Coronary artery (tissue), 2 donors: ENCODE data around the gene TMCO4.
"Not testable (repeated sequence)": the region's sequence is repeated elsewhere in the genome, so short reads cannot be mapped to it uniquely, and the experiment has no call there.

Experiments
- DNase-seq: peaks from one replicate; pipeline ENCODE4 v3.0.0-alpha.2; 2017; ENCODE audit warnings: low spot score
- H3K27ac ChIP-seq, 2 donors: fragments of 200-600 bp; sonication (generic); one replicate each; pipeline ENCODE4 v1.5.1; 2016 to 2019
- H3K4me3 ChIP-seq: fragments of 200-600 bp; sonication (generic); 2 replicates; pipeline ENCODE4 v1.5.1; 2016; ENCODE audit warnings: mild to moderate bottlenecking, moderate library complexity
- TF ChIP-seq, protein P1 (sequence below): fragments of 200-600 bp; sonication (generic); IDR thresholded peaks from one replicate; pipeline ENCODE4 v1.5.1; 2019; ENCODE audit warnings: antibody characterized with exemption

The TMCO4 gene

DNA sequence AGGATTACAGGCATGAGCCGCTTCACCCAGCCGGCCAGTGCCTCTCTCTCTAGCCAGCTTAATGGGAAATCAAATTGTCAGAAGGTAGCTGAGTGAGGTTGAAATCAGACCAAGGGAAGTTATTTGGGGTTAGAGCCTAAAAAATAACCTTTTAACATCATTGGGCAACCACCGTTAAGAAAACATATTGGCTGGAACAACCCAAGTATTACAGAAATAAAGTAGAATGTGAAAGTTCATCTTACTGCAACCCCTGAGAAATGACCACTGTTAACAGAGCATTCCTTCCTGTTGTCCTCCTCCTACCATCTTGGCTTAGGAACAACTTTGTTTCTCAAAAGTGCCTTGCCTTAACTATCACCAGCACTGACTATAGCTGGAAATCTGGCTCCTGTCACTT lies 18.6 kb upstream of the TMCO4 start:
- TF ChIP-seq, protein P1, sequence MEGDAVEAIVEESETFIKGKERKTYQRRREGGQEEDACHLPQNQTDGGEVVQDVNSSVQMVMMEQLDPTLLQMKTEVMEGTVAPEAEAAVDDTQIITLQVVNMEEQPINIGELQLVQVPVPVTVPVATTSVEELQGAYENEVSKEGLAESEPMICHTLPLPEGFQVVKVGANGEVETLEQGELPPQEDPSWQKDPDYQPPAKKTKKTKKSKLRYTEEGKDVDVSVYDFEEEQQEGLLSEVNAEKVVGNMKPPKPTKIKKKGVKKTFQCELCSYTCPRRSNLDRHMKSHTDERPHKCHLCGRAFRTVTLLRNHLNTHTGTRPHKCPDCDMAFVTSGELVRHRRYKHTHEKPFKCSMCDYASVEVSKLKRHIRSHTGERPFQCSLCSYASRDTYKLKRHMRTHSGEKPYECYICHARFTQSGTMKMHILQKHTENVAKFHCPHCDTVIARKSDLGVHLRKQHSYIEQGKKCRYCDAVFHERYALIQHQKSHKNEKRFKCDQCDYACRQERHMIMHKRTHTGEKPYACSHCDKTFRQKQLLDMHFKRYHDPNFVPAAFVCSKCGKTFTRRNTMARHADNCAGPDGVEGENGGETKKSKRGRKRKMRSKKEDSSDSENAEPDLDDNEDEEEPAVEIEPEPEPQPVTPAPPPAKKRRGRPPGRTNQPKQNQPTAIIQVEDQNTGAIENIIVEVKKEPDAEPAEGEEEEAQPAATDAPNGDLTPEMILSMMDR: no peak
- DNase-seq: no peak
- Histone ChIP-seq H3K27ac (no peak overlapping the region), H3K4me3 (no peak overlapping the region)

DNA sequence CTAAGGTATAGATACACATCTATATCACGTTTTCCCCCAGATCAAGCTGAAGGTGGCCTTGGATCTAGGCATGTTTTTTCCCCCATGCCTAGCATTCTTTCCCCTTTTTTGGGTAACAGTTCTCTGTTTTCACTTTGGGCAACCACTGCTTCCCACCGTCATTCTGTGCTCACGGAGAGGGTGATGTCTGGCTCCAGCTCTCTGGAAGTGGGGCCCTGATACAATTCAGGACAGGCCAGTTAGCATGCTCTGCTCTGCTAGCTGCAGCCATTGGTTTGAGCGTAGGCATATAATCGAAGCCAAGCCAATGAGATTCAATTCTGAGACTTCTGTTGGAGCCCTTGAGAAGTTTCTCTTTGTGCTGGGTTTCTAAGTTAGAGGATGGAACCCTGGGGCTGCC lies 17.4 kb upstream of the TMCO4 start:
- H3K27ac ChIP-seq: no peak overlapping the region
- no peak overlapping the region for H3K4me3 ChIP-seq
- TF ChIP-seq, protein P1: no peak
- no peak for DNase-seq

- H3K27ac ChIP-seq, H3K4me3 ChIP-seq, DNase-seq: not testable (repeated sequence)
Observed at GRCh38 chr1:19816737-19817086, 17.0 kb upstream of the TMCO4 start.

DNA sequence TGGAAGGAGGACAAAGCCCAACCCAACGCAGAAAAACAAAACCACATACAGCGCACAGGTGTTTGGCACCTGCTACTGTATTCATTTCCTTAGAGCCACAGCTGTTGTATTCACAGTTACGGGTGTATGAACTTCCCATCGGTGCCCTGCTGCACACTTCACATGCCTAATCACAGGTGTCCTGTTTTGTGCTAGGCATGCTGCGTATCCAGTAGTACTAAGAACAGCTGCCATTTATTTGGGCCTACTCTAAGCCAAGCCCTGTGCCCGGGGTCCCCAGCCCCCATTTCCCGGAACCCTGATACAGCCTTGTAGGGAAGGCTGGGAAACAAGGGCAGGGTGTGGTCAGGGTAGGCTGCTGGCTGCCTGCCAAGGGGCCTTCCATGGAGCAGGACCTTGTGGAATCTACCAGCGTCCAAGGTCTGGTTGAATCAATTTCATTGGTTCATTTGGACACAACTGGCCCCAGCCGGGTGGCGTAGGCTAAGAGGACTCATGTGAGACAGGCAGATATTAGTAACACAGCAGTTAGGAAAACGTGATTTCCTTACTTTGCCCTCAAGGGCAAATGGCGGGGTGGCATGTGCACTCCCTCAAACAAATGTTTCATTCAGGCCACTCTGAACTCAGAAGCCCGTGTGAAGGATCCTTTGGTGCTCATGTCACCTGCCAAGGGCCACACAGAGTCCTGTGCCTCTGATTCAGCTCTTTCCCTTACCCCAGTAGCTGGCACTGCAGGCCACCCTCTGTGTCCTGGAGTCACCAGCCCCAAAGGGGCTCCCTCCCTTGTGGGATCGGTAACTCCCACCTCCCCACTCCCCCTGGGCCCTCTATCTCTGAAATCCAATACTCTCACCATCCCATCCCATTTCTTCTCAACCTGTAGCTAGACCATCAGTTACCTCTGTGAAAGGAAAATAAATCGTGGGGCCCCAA lies 16.4 kb upstream of the TMCO4 start:
- TF ChIP-seq, protein P1: no peak
- no peak for DNase-seq
- no peak overlapping the region for H3K4me3 ChIP-seq
- H3K27ac ChIP-seq: no peak overlapping the region

GRCh38 chr1:19814681-19815503 lies 15.2 kb upstream of the TMCO4 start, which contains the start of gene RNF186:
Gene RNF186 (minus strand): TSS chr1:19815283. CDS start chr1:19815101, 182 bp downstream.
- H3K4me3 ChIP-seq: no peak within 1 kb of the TSS
- H3K27ac ChIP-seq: no peak within 1 kb of the TSS
- DNase-seq: no peak
- TF ChIP-seq, protein P1: no peak

DNA sequence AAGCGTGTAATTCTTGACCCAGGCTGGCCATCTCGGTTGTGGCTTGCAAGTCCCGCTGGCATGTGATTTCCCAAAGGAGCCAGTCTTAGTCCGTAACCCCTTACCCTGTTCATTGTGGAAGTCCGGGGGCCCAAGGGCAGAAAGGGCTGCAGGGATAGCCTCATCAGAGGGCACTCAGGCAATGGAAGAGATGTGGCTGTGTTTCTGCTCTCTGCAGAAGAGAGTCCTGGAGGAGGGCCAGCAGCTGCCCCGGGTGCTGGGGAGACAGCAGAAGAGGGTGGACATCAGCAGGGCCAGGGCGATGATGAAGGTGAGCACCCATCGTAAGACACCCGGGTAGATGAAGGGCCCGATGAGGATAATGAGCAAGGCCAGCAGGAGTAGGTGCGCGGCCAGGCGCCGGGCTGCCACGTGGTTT lies 14.5 kb upstream of the TMCO4 start:
- DNase-seq: no peak
- no peak overlapping the region for H3K27ac ChIP-seq
- no peak overlapping the region for H3K4me3 ChIP-seq
- TF ChIP-seq, protein P1: no peak

- TF ChIP-seq, protein P1: no peak
- DNase-seq: no peak
- H3K27ac ChIP-seq: no peak overlapping the region
- H3K4me3 ChIP-seq: no peak overlapping the region
Observed at GRCh38 chr1:19813643-19813960, 13.9 kb upstream of the TMCO4 start.
